Stimulated activated CD4-positive, alpha-beta T cell treated with anti-CD3 and anti-CD28 coated beads, Interleukin-2, amount 100 ng/mL, for 4 hours (primary cell): Measurements from ENCODE around the gene RNF149.

Experiments used
- DNase-seq: peaks from one replicate; pipeline ENCODE4 v3.0.0-alpha.2; 2020; ENCODE audit warnings: low read depth

Gene RNF149

DNA sequence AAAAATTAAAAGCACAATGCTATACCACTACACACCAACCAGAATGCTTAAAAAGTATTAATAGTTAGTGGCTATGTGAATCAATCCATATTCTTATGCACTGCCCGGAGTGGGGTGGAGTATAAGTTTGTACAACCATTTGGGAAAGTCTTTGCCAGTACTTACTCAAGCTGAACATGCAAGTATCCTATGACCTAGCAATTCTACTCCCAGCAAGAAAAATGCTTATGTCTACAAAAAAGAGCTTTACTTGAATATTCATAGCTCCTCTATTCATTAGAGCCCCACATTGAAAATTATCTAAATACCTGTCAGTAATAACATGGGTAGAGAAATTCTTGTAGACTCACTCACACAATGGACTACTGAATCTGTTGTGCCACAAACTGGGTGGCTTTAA is 77.3 kb downstream of the RNF149 start:
- DNase-seq: no peak

DNA sequence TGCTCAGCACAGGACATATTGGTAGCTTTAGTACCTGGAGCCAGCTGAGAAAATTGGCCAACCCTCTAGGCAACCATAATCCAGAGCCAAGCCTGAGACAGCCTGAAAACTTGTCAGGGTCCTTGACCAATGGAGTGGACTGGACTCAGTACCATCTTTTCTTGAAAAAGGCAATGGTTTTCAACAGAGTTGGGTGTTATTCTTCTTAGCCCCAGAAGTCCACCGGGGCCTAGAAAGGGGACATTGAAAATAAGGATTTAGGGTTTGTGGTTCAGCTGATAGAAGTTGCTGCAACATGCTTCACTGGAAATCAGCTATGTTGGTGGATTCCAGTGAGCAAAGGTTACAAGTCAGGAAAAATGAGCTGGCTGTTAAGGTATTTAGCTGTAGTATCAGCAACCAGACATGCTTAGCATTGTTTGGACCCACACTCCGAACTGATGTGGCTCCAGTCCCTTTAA is 77.9 kb downstream of the RNF149 start:
- no peak for DNase-seq
